Ishikawa (cell line): ENCODE measurements around the gene DCAF8.
A peak's percentile ranks its signal among the peaks of the same experiment; 100 is the strongest.

Experiments
- CEBPB ChIP-seq: IDR thresholded peaks from 2 replicates; pipeline ENCODE4 v1.6.1; 2012
- EP300 ChIP-seq: IDR thresholded peaks from 2 replicates; pipeline ENCODE4 v1.6.1; 2012; ENCODE audit warnings: borderline replicate concordance
- FOXM1 ChIP-seq: IDR thresholded peaks from 2 replicates; pipeline ENCODE4 v1.6.1; 2012; ENCODE audit warnings: low read depth, borderline replicate concordance
- MAX ChIP-seq: IDR thresholded peaks from 2 replicates; pipeline ENCODE4 v1.6.1; 2012
- NFIC ChIP-seq: IDR thresholded peaks from 2 replicates; pipeline ENCODE4 v1.6.1; 2012
- RAD21 ChIP-seq: IDR thresholded peaks from 2 replicates; pipeline ENCODE4 v1.6.1; 2012; ENCODE audit warnings: low read depth
- REST ChIP-seq: IDR thresholded peaks from 2 replicates; pipeline ENCODE4 v1.6.1; 2012; ENCODE audit warnings: low read depth, mild to moderate bottlenecking
- TAF1 ChIP-seq: IDR thresholded peaks from 2 replicates; pipeline ENCODE4 v1.6.1; 2012; ENCODE audit warnings: low read depth, mild to moderate bottlenecking
- TCF12 ChIP-seq: IDR thresholded peaks from 2 replicates; pipeline ENCODE4 v1.6.1; 2012; ENCODE audit warnings: low read depth
- TEAD4 ChIP-seq: IDR thresholded peaks from 2 replicates; pipeline ENCODE4 v1.6.1; 2012
- YY1 ChIP-seq: IDR thresholded peaks from 2 replicates; pipeline ENCODE4 v1.6.1; 2012; ENCODE audit warnings: low read depth
- ZBTB7A ChIP-seq: IDR thresholded peaks from 2 replicates; pipeline ENCODE4 v1.6.1; 2012; ENCODE audit warnings: low read depth

GRCh38 chr1:160204526-160205241, 57.7 kb downstream of the DCAF8 start:
- 0 out of 2 replicates have a peak, but pooled peaks have one; percentile 26 for TF ChIP-seq TAF1
- TF ChIP-seq RAD21: no peak
- TF ChIP-seq NFIC: no peak
- TF ChIP-seq EP300: no peak
- TF ChIP-seq CEBPB: no peak
- TF ChIP-seq YY1: no peak
- TF ChIP-seq REST: no peak
- no peak for TF ChIP-seq MAX
- no peak; the same call in 1 of the 2 replicates for TF ChIP-seq ZBTB7A
- TF ChIP-seq TCF12: no peak
- no peak for TF ChIP-seq TEAD4
- no peak for TF ChIP-seq FOXM1
